Activated T-helper 1 cell treated with Interleukin-2 at 50 U/mL for 16 hours (primary cell): ENCODE results near the gene FZD10.

ENCODE experiments used
- DNase-seq: peaks from one replicate; pipeline ENCODE4 v3.0.0-alpha.2; 2020; ENCODE audit warnings: low read depth

FZD10 gene

GRCh38 chr12:130154276-130155070, 7.8 kb upstream of the FZD10 start:
- DNase-seq, result no peak

GRCh38 chr12:130155416-130156073, 6.7 kb upstream of the FZD10 start:
- no peak for DNase-seq

GRCh38 chr12:130156652-130157275, 5.5 kb upstream of the FZD10 start:
- no peak for DNase-seq

- no peak for DNase-seq
These were observed 4.1 kb upstream of the FZD10 start for GRCh38 chr12:130157998-130158753.

- no peak for DNase-seq
These were observed 3.6 kb upstream of the FZD10 start for GRCh38 chr12:130158754-130159059.

GRCh38 chr12:130160306-130160705, 2.0 kb upstream of the FZD10 start:
- no peak for DNase-seq

GRCh38 chr12:130160711-130161231, 1.5 kb upstream of the FZD10 start:
- no peak for DNase-seq

GRCh38 chr12:130161261-130162243, 712 bp upstream of the FZD10 start:
- no peak for DNase-seq

- DNase-seq, result no peak
These were observed 639 bp downstream of the FZD10 start for GRCh38 chr12:130162745-130163460.

- DNase-seq, result no peak
These were observed 1.4 kb downstream of the FZD10 start for GRCh38 chr12:130163461-130164215.

GRCh38 chr12:130164216-130164542, 1.9 kb downstream of the FZD10 start:
- no peak for DNase-seq

GRCh38 chr12:130164936-130165335, 2.7 kb downstream of the FZD10 start:
- DNase-seq, result no peak

GRCh38 chr12:130166306-130166705, 4.0 kb downstream of the FZD10 start:
- DNase-seq, result no peak

- no peak for DNase-seq
These were observed 5.3 kb downstream of the FZD10 start for GRCh38 chr12:130167537-130167936.

- no peak for DNase-seq
These were observed 7.0 kb downstream of the FZD10 start for GRCh38 chr12:130169256-130169655.

- no peak for DNase-seq
These were observed 7.7 kb downstream of the FZD10 start for GRCh38 chr12:130169924-130170323.

- DNase-seq, result no peak
These were observed 8.3 kb downstream of the FZD10 start for GRCh38 chr12:130170611-130171010.

GRCh38 chr12:130177635-130178242, 15.5 kb downstream of the FZD10 start:
- DNase-seq, result no peak

- DNase-seq, result no peak
These were observed 16.0 kb downstream of the FZD10 start for GRCh38 chr12:130178282-130178681.
